ENCODE results near the gene SLC22A23. TPM values are rescaled to one million over a fixed set of nuclear protein-coding genes. Genes with fewer than 3 reads are reported as not detected.
A peak's percentile ranks its signal among the peaks of the same experiment; 100 is the strongest.

Gene SLC22A23
- total RNA-seq, 2 donors from 2014 or later: 11.1 to 13.3 TPM

- H3K36me3 ChIP-seq (ENCODE audit: control insufficient read depth, insufficient read depth, low read length): no peaks in the 10 kb centered on the region
- no peak overlapping the region for H3K9ac ChIP-seq (ENCODE audit: extremely low read depth, low read length, poor library complexity, severe bottlenecking)
- no peaks in the 10 kb centered on the region for H3K27me3 ChIP-seq (ENCODE audit: control insufficient read depth, insufficient read depth, low read length, poor library complexity, severe bottlenecking)
- Mint-ChIP-seq H3K36me3 (ENCODE audit: low read depth) (peaks cover 2% of the 10 kb centered on the region), H3K4me3 (no peak overlapping the region), H3K27ac (no peak overlapping the region), H3K4me1 (peaks cover 59% of the 10 kb centered on the region), H3K9me3 (no peaks in the 10 kb centered on the region), H3K27me3 (ENCODE audit: insufficient read depth) (no peaks in the 10 kb centered on the region)
- WGBS, 2 experiments (ENCODE audit: insufficient coverage in 1 of 2, insufficient read length in 1 of 2): 95 to 97% methylated on average over 8 to 9 of the region's 9 CpGs
- no peak for TF ChIP-seq CTCF (conservative IDR thresholded peaks at IDR 0.05)
- DNase-seq: no peak
- no peaks in the 10 kb centered on the region for H3K9me3 ChIP-seq (ENCODE audit: control insufficient read depth, low read length)
- no peak overlapping the region for H3K4me3 ChIP-seq (ENCODE audit: low read length)
- peaks cover 2% of the 10 kb centered on the region for H3K4me1 ChIP-seq (ENCODE audit: control insufficient read depth, insufficient read depth, low read length)
- no peak overlapping the region for H3K27ac ChIP-seq (ENCODE audit: low read depth, low read length)
Measured at GRCh38 chr6:3424185-3424927, 32.5 kb downstream of the SLC22A23 start.

- Histone ChIP-seq H3K27ac (ENCODE audit: low read depth, low read length) (peak overlapping the region; percentile 33), H3K9me3 (ENCODE audit: control insufficient read depth, low read length) (no peaks in the 10 kb centered on the region), H3K27me3 (ENCODE audit: control insufficient read depth, insufficient read depth, low read length, poor library complexity, severe bottlenecking) (no peaks in the 10 kb centered on the region), H3K36me3 (ENCODE audit: control insufficient read depth, insufficient read depth, low read length) (no peaks in the 10 kb centered on the region), H3K9ac (ENCODE audit: extremely low read depth, low read length, poor library complexity, severe bottlenecking) (no peak overlapping the region), H3K4me3 (ENCODE audit: low read length) (no peak overlapping the region), H3K4me1 (ENCODE audit: control insufficient read depth, insufficient read depth, low read length) (peaks cover 9% of the 10 kb centered on the region)
- Mint-ChIP-seq H3K27ac (no peak overlapping the region), H3K4me3 (no peak overlapping the region), H3K36me3 (ENCODE audit: low read depth) (peaks cover 2% of the 10 kb centered on the region), H3K27me3 (ENCODE audit: insufficient read depth) (no peaks in the 10 kb centered on the region), H3K9me3 (no peaks in the 10 kb centered on the region), H3K4me1 (peaks cover 67% of the 10 kb centered on the region)
- no peak for DNase-seq
- no peak for TF ChIP-seq CTCF (conservative IDR thresholded peaks at IDR 0.05)
- 21 to 52% methylated on average over 3 to 5 of the region's 6 CpGs for WGBS, 2 experiments (ENCODE audit: insufficient coverage in 1 of 2, insufficient read length in 1 of 2)
Measured at GRCh38 chr6:3423439-3424184, 33.2 kb downstream of the SLC22A23 start.

DNA sequence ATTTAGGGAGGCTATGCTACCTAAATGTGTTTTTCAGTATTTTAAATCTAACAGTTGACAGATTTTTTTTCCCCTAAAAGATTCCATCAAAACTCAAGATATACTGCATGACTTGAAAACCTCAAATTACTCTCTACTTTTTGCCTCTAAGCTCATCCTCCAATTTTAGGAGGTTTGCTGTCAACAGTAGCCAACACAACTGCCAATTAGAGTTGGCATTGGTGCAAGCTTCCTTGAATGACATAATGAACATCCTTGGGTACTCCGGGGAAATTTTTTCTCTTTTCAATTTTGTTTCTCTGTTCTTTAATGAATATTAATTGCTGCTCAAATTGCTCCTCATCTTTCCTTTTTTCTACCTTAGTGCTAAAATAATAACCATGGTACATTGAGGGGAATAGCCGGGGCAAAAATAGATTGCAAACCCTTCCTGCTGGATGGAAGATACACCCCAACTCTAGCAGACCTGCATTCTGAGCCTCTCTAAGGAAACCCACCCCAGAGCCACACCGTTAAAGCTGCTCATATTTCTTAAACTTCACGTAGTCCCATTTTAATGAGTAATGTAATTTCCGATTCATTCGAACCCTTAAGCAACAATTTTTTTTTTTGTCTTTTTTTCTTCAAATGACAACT is 34.3 kb downstream of the SLC22A23 start:
- Mint-ChIP-seq H3K4me3 (no peak overlapping the region), H3K4me1 (peaks cover 72% of the 10 kb centered on the region), H3K36me3 (ENCODE audit: low read depth) (no peaks in the 10 kb centered on the region), H3K9me3 (no peaks in the 10 kb centered on the region), H3K27me3 (ENCODE audit: insufficient read depth) (no peaks in the 10 kb centered on the region), H3K27ac (no peak overlapping the region)
- Histone ChIP-seq H3K27ac (ENCODE audit: low read depth, low read length) (peak overlapping the region; percentile 75), H3K4me3 (ENCODE audit: low read length) (no peak overlapping the region), H3K36me3 (ENCODE audit: control insufficient read depth, insufficient read depth, low read length) (no peaks in the 10 kb centered on the region), H3K4me1 (ENCODE audit: control insufficient read depth, insufficient read depth, low read length) (peaks cover 19% of the 10 kb centered on the region), H3K9ac (ENCODE audit: extremely low read depth, low read length, poor library complexity, severe bottlenecking) (no peak overlapping the region), H3K9me3 (ENCODE audit: control insufficient read depth, low read length) (no peaks in the 10 kb centered on the region), H3K27me3 (ENCODE audit: control insufficient read depth, insufficient read depth, low read length, poor library complexity, severe bottlenecking) (no peaks in the 10 kb centered on the region)
- no peak for DNase-seq
- TF ChIP-seq CTCF (conservative IDR thresholded peaks at IDR 0.05): no peak
- WGBS, 2 experiments (ENCODE audit: insufficient coverage in 1 of 2, insufficient read length in 1 of 2): 68 to 71% methylated on average over 2 to 6 of the region's 6 CpGs
